GM21737 (cell line): ENCODE measurements around the gene MFN1.

Experiments used
- ATAC-seq: cut with Tn5 transposase; IDR thresholded peaks from one replicate; pipeline ENCODE4 v1.9.1; 2021; ENCODE audit warnings: mild to moderate bottlenecking, moderate library complexity; ENCODE audit not compliant: unreplicated experiment

Gene MFN1

DNA sequence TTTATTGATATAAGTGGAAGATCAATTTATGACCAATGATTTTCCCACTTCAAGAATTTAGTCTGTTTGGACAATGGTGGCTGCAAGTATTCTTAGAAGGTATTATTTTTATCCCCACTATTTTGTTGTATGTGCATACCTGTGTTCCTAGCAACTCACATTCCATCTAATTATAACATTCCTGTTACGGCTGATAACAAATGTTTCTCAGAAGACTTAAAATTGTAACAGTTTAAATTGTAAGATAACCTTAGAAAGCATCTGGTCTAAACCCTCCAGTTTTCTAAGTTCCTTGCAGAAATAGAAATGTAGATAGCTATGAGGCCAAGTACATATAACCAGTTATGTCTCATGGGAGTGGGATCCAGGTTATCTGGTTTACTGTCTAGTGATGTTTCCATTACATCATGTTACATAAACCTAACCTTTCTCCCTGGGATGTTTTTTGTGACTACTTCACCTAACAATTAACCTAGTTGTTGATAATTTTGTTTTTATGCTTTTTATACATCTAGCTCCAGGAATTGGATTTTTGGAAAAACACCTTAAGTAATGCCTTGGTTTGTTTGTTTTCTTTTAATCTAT, 11.1 kb upstream of the MFN1 start:
- no peak for ATAC-seq

DNA sequence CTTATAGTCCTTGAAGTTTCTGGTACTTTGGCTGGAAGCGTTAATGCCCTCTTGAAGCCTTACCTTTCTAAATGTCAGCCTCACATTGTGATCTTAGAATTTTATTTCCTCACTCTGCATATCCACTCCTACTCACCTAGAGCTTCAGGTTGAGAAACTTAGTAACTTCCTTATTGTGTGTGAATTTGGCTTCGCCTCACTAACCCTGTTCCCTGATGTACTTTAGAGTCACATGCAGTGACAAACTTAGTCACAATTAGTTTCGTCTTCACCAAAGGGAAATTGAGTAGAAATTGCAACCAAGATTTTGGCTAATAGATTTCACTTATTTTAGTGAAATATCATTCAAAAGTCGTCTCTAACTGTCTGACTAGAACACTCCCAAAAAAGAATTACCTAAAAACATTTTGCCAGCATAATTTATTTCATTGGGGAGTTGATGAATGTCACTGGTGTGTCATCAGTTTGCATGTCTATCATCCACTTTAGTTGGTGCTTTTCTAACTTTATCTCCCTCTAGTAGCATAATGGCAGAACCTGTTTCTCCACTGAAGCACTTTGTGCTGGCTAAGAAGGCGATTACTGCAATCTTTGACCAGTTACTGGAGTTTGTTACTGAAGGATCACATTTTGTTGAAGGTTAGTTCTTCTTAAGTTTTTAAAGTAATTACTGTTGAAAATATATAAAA, 960 bp downstream of the MFN1 start:
- peak; percentile 59 for ATAC-seq

DNA sequence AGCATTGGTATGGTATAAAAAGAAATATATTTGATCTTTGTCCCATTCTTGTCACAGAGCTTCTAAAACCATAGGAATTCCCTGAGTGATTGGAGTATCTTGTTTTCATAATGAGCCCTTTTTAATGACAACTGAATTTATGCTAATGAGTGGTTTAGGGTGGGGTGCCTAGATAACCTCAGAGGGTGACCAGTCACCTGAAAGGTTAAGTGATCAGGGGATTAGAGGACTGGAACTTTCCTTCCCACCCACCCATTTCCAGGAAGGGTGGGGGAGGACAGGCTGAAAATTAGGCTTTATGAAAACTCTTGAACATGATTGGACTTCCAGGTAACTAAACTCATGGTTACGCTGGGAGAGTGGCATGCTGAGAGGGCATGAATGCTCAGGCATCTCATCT, 8.5 kb downstream of the MFN1 start:
- ATAC-seq = no peak

DNA sequence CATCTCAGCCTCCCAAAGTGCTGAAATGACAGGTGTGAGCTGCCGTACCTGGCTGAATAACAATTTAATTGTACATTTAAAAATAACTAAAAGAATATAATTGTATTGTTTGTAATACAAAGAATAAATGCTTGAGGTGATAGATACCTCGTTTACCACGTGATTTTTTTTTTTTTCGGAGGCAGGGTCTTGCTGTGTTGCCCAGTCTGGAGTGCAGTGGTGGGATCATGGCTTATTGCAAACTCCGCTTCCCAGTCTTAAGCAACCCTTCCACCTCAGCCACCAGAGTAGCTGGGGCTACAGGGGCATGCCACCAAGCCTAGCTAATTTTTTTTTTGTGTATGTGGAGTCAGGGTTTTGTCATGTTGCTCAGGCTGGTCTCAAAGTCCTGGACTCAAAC, 15.8 kb downstream of the MFN1 start:
- no peak for ATAC-seq

DNA sequence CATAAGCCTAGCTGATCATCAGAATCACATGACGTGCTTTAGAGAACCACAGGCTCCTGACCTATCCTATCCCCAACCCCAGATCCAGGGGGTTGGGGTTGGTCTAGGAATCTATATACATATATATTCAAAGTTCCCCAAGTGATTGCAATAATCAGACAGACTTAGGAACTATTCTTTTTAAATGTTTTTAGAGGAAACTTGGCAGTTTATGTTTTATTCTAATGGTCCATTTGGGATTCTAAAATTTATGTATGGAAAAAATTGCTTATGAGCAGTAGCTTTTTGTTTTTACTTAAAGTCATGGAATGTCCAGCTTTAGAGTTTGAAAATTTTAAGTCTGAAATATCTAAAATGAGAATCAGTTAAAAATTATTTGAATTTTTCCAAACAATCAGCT, 22.1 kb downstream of the MFN1 start:
- no peak for ATAC-seq

DNA sequence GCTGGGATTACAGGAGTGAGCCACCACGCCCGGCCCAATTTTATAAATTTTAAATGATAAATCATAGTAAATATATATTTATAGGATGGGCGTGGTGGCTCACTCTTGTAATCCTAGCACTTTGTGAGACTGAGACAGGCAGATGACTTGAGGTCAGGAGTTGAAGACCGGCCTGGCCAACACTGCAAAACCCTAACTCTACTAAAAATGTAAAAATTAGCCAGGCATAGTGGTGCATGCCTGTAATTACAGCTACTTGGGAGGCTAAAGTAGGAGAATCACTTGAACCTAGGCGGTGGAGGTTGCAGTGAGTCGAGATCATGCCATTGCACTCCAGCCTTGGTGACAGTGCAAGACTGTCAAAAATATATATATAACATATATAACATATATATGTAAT, 26.4 kb downstream of the MFN1 start:
- no peak for ATAC-seq

DNA sequence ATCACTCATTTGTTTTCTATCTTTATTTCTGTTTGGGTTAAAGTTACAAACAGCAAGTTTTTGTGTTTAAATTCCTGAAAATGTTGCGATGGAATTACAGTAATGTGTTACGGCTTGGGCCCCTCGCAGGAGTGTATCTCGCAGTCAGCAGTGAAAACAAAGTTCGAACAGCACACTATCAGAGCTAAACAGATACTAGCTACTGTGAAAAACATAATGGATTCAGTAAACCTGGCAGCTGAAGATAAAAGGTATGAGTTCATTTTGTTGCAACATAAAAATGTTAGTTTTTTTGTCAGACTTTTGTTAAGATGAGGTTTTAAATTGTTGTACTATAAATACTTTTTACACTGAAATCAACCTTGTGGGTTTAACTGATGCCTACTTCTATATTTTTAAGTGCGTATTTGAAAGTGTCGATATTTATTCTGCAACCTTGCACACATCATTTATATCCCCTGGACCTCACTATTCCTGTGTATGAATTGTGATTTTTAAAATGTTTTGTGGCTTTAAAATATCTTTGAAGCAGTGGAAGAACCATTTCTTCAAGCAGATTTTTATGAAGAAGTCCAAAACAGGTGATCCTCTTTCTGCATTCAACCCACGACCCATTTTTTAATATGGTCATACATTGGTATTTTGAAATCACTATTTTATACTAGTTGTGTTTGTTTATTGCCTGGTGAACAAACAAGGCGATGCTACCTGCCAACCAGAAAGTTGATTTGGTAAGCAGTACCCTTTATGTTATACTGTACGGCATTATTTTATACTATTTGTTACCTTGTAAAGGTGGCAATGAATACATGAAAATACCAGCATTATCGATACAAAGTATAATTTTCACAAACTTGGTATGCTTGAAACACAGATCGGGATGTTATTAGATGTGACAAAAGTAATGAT, 27.8 kb downstream of the MFN1 start:
- ATAC-seq = no peak

DNA sequence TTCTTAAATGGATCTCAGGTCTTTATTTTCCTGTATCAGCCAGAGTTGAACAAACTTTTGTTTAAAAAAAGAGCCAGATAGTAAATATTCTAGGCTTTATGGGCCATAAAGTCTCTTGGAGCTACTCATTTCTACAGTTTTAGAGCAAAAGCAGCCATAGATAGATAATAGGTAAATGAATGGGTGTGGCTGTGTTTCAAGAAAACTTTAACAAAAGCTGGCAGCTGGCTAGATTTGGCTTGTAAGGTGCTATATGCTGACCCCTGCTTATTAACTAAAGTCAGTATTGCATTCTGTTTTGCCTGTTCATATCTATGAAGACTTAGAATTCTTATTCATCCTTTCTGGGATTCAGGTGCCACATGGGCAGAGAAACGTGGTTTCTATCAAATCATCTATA, 29.0 kb downstream of the MFN1 start:
- ATAC-seq = no peak

DNA sequence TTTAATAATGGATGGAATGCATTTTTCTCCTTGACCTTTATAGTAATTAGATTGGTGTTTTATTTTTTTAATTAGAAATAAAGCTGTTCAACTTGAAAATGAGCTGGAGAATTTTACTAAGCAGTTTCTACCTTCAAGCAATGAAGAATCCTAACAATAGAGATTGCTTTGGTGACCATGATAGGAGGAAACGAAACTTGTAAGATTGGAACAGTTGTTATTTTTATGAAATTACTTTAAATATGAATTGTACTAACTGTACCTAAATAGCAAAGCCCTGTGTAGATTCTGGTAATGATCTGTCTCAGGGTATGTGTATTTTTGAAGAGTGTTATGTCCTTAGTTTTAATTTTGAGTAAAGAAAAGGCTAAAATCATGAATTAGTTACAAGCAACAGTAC, 44.4 kb downstream of the MFN1 start:
- ATAC-seq = no peak

DNA sequence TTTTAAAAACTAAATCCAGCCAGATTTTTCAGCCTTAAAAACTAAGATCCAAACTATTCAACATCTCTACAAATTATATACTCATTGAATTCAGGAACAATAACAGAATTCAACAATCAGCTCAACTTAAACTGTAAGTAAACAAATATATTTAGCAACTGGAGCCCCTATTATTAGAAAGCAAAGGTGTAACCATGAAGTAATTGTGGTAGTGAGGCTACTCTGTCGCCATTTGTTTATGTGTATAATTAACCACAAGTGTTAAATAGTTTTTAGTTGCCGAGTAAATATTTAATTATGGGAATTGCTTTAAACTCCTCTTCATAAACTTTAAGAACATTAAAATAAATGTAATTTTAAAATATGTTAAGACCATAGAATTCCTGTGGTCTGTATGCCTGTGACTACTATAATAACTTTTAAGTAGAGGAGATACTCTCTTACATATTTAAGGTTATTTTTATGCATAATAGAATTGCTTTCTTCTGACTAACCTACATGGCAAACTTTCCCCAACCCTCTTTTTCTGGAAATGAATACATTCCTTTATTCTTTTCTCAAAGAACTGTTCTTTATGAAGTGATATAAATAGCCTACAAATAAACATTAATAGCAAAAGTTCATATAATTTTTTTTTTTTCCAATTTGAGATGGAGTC, 51.2 kb downstream of the MFN1 start:
- no peak for ATAC-seq

DNA sequence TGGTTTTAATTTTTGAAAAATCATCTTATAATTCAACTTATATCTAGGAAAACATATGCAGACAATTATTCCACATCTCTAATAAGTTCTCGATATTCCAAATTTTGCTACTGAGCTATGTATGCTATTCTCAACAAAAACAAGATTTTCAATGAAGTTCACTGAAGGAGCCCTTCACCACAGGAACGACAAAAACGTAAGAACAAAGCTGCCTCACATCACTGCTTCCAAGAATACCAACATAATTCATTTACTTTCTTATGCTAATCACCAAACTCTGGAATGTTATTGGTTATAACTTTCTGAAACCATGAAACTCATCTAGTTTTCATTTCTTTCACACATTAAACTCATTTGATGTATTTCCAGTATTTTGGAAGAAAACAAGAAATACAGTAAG, 54.1 kb downstream of the MFN1 start:
- no peak for ATAC-seq

DNA sequence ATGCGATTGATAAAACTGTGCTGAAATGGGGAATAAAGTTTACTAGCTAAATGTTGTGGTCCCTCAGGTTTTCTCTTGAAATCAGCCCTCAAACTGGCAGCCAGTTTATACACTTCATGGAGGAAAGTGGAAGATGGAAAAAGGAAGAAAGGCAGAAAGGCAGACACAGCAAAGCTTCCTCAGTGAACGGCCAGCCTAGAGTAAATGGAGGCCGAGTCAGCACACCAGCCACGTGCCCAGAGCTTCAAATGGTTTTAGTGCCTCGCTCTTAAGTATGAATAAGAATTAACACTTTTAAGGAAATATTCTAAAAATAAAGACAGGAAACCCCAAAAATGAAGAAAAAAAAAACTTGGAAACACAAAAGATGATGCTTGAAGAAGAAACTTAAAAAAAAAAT, 55.5 kb downstream of the MFN1 start:
- no peak for ATAC-seq

DNA sequence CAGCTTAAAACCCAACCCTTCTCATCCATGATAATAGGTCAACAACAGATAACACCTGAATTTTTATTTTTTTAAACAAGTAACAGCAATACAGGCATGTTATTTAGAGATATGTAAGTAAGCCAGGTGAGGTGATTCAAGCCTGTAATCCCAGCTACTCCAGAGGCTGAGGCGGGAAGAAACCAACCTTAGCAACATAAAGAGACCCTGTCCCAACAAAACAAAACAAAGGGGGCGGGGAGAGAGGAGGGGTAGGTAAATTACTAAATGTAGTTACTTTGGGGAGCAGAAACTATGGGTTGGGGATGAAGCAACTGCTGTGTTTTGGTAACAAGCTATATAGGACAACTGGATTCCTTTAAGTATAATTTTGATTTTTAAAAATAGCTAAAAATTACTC, 56.8 kb downstream of the MFN1 start:
- no peak for ATAC-seq

DNA sequence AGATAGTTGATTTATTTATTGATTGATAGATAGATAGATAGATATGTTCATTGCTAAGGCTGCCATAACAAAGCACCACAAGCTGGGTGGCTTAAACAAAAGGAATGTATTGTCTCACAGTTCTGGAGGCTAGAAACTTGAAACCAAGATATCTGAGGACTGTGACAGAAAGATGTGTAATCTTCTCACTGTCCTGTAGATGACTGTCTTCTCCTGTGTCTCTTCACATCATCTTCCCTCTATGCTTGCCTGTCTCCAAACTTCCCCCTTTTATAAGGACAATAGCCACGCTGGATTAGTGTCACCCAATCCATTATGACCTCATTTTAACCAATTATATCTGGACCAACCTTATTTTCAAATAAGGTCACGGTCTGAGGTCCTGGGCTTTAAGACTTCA, 62.8 kb downstream of the MFN1 start:
- no peak for ATAC-seq

DNA sequence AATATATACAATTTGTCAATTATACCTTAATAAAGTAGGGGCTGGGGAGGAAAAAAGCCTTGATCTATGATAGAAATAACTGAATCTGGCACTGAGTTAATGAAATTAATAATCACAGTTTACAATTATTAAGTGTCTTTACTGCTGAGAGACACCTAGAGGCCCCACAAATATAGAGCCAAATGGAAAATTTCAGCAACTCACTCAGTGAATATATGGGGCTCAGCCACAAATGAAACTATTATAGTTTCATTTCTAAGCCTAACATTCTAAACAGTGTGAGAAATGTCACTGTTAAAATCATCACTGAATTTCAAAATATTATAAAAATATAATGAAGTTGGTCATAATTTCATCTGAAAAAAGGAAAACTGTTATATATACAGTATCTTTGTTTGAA, 63.5 kb downstream of the MFN1 start:
- no peak for ATAC-seq

DNA sequence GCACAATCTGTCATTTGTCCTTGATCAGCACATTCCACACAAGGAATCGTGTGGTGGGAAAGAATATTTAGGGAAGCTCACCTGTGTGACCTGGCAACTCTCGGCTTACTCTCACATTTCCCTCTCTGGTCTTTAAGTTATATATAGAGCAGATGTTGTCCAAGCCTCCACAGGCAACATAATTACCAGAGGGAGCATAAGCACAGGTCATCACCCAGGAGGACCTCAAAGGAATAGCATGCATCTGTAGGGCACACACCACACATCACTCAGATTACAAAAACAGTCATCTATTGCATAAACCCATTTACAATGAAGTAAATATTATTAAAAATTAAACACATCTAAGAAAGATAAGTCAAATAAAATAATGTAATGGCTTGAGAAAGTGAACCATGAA, 67.3 kb downstream of the MFN1 start:
- no peak for ATAC-seq

DNA sequence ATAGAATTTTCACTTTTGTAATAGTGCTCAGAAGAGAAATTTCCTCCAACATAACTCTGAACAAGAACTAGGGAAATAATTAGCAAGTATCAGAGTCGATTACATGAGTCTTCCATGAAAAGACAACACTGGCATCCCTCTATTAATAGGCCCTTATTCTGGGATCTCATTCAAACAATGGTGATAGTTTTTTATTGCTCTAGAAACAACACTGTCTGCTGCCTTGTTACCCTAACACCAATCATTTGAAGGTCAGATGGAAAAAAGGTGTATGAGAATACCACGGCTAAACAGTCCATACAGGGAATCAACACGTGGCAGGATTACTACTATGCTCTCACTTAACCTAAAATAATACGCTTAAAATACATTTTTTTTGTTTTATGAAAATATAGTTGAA, 67.9 kb downstream of the MFN1 start:
- no peak for ATAC-seq

DNA sequence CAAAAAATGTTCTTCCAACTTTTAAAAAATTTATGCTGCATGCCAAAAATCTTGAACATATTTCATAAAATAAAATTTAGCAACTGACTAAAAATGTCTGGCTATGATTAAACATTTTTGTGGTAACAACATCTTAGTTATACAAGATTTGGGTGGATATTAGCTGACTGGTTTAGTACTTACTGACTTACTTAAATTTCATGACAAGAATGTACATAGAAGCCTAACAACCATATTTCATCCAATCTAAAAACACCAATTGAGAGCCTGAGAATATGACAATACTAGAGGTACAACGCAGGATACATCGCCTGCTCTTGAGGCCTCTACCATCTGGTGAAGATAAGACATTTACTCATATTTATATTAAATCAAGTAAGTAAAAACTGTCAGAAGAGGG, 69.2 kb downstream of the MFN1 start:
- ATAC-seq = no peak

DNA sequence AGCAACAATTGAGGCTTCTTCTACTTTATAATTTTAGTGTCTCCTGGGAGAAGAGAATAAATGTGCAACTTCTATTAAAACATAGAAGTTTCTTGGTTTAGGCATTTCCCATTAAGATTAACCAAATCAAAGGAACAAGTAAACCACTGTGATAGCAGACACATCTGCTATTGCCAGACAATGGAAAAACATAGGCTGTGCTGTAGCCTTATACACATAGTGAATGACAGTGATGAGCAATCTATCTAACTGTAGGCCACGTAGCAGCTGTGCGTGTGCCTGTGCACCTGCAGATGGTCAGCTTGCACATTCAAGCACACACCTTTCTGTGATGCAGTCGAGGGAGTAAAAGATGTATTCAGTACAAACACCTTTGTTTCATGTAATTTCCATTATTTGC, 71.1 kb downstream of the MFN1 start:
- no peak for ATAC-seq

DNA sequence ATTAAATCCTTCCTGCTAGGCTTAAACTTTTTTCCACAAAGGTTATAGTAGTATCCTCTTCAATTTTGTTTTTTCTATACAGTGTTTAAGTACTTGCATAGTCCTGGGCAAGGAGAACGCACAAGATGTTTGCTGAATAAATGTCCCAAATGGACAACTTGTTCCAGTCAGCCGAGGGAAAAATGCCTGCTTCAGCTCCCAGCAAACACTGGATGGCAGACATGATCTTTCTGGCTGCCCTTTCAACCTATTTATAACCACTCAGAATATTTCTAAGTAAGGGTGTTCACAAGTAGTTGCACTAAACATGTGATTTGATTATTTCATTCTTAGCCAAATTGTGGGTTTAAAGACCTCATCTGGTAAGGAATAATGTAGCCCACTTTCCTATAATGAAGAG, 74.0 kb downstream of the MFN1 start:
- ATAC-seq = no peak

DNA sequence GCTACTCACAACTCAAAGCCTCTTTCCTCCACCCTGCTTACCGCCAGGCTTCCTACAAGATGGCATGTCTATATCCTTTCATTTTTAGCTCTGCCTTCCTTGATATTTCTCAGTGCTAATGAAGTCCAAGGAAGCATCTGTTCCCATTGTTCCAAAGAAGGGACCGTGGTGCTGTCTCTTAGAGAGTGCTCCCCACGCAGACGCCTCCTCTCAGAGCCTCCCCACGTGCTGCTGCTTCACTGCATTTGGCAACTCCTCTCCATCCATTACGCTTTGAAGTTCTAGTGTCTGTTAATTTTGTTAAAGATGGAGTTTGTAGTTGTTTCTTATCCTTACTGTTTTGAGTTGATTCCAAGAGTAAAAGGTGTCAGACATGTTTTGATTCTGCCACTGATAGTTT, 77.6 kb downstream of the MFN1 start:
- ATAC-seq = no peak
